A673 (cell line): ENCODE data around the gene PSMC5. TPM values are rescaled to one million over a fixed set of nuclear protein-coding genes. Genes with fewer than 3 reads are reported as not detected.

Experiments
- BruUV-seq: library from RNA; stranded (reverse); fragments of 400-500 nt; replicated peaks from 2 replicates; lab custom pipeline; 2021; lab: Mats Ljungman, UMichigan
- CTCF ChIA-PET: fragments of 300-600 bp; sonication (Branson Sonifier 250); formaldehyde crosslinking; loops from one replicate; lab custom pipeline; 2022; ENCODE audit warnings: antibody characterized with exemption; lab: Charles Lee
- POLR2A ChIA-PET: fragments of 300-600 bp; sonication (Branson Sonifier 250); formaldehyde crosslinking; loops from one replicate; lab custom pipeline; 2022; ENCODE audit warnings: antibody characterized with exemption; ENCODE audit not compliant: low non-redundant PET; lab: Charles Lee
- DNase-seq: peaks from one replicate; pipeline ENCODE4 v3.0.0-alpha.2; 2015; ENCODE audit warnings: low spot score
- H3K27ac ChIP-seq: fragments of 200-600 bp; sonication (generic); 2 replicates; pipeline ENCODE4 v1.5.1; 2016; ENCODE audit warnings: mixed run types, low read depth, mild to moderate bottlenecking, mixed read lengths, antibody characterized with exemption, low read length; ENCODE audit not compliant: poor library complexity, severe bottlenecking
- H3K27me3 ChIP-seq: fragments of 200-600 bp; sonication (generic); replicated peaks from 2 replicates; pipeline ENCODE4 v1.6.1; 2017; ENCODE audit warnings: mixed run types, low read depth, mild to moderate bottlenecking, mixed read lengths, antibody characterized with exemption, low read length; ENCODE audit not compliant: insufficient read depth, poor library complexity
- H3K36me3 ChIP-seq: fragments of 200-600 bp; sonication (generic); 2 replicates; pipeline ENCODE4 v1.6.1; 2016; ENCODE audit warnings: mixed run types, mild to moderate bottlenecking, mixed read lengths, antibody characterized with exemption, low read length; ENCODE audit not compliant: insufficient read depth, poor library complexity, severe bottlenecking
- H3K4me1 ChIP-seq: fragments of 200-600 bp; sonication (generic); 2 replicates; pipeline ENCODE4 v1.6.1; 2017; ENCODE audit warnings: mixed run types, mild to moderate bottlenecking, mixed read lengths, antibody characterized with exemption, low read length; ENCODE audit not compliant: insufficient read depth, poor library complexity, severe bottlenecking
- H3K4me3 ChIP-seq: fragments of 200-600 bp; sonication (generic); 2 replicates; pipeline ENCODE4 v1.5.1; 2016; ENCODE audit warnings: low read depth, mixed run types, mild to moderate bottlenecking, mixed read lengths, low read length; ENCODE audit not compliant: poor library complexity, severe bottlenecking
- H3K9me3 ChIP-seq: fragments of 200-600 bp; sonication (generic); 2 replicates; pipeline ENCODE4 v1.6.1; 2016; ENCODE audit warnings: mixed run types, low read depth, mild to moderate bottlenecking, mixed read lengths, antibody characterized with exemption, low read length; ENCODE audit not compliant: poor library complexity, severe bottlenecking
- EZH2 ChIP-seq: fragments of 200-600 bp; sonication (generic); IDR thresholded peaks from 2 replicates; pipeline ENCODE4 v1.6.1; 2017; ENCODE audit warnings: borderline replicate concordance, low read depth, mild to moderate bottlenecking, mixed read lengths, antibody characterized with exemption, low read length; ENCODE audit not compliant: poor library complexity, severe bottlenecking
- intact Hi-C: fragments of 100-400 bp; cut with micrococcal nuclease; formaldehyde crosslinking; loops from one replicate; pipeline ENCODE4 v1.10.0; 2022; ENCODE audit not compliant: unreplicated experiment
- total RNA-seq: library from RNA; stranded (reverse); gene quantifications from 2 replicates; pipeline ENCODE4 v1.2.3, GENCODE V29; 2021
- TF ChIP-seq, protein P1 (sequence below): fragments of 300-800, 200-600 bp; sonication (generic); conservative IDR thresholded peaks from 2 replicates; pipeline ENCODE4 v1.5.1; 2017; ENCODE audit warnings: low read depth, mild to moderate bottlenecking, antibody characterized with exemption, low read length, moderate library complexity, mixed read lengths

The PSMC5 gene
- total RNA-seq, 1 experiment from 2014 or later: 302 TPM

GRCh38 chr17:63805591-63805990 is 21.6 kb upstream of the PSMC5 start:
- intact Hi-C loops: no loop called here
- H3K36me3 ChIP-seq: peaks cover 97% of the 10 kb centered on the region
- no peaks in the 10 kb centered on the region for H3K9me3 ChIP-seq
- TF ChIP-seq, protein P1, sequence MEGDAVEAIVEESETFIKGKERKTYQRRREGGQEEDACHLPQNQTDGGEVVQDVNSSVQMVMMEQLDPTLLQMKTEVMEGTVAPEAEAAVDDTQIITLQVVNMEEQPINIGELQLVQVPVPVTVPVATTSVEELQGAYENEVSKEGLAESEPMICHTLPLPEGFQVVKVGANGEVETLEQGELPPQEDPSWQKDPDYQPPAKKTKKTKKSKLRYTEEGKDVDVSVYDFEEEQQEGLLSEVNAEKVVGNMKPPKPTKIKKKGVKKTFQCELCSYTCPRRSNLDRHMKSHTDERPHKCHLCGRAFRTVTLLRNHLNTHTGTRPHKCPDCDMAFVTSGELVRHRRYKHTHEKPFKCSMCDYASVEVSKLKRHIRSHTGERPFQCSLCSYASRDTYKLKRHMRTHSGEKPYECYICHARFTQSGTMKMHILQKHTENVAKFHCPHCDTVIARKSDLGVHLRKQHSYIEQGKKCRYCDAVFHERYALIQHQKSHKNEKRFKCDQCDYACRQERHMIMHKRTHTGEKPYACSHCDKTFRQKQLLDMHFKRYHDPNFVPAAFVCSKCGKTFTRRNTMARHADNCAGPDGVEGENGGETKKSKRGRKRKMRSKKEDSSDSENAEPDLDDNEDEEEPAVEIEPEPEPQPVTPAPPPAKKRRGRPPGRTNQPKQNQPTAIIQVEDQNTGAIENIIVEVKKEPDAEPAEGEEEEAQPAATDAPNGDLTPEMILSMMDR: no peak
- no peak for TF ChIP-seq EZH2
- no TSS peak for BruUV-seq
- ChIA-PET POLR2A (no interaction called here), CTCF (no interaction called here)
- no peak overlapping the region for H3K4me3 ChIP-seq
- no peaks in the 10 kb centered on the region for H3K27me3 ChIP-seq
- no peaks in the 10 kb centered on the region for H3K4me1 ChIP-seq
- H3K27ac ChIP-seq: no peak overlapping the region
- no peak for DNase-seq

DNA sequence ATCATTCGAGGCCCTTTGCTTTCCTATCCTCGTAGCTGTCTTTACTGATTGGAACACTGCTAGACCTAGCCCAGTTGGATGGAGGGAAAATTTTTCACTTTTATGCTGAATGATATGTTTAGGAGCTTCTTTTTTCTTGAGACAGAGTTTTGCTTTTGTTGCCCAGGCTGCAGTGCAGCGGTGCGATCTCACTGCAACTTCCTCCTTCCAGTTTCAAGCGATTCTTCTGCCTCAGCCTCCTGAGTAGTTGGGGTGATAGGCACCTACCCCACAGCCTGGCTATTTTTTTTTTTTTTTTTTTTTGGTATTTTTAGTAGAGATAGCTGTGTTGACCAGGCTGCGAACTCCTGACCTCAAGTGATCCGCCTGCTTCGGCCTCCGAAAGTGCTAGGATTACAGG is 17.3 kb upstream of the PSMC5 start:
- Histone ChIP-seq H3K27me3 (no peaks in the 10 kb centered on the region), H3K4me3 (no peak overlapping the region), H3K9me3 (no peaks in the 10 kb centered on the region), H3K36me3 (peaks cover 98% of the 10 kb centered on the region), H3K27ac (no peak overlapping the region), H3K4me1 (no peaks in the 10 kb centered on the region)
- BruUV-seq: no TSS peak
- DNase-seq: no peak
- ChIA-PET POLR2A (interaction anchor here (0.7 kb wide), 1 partner anchor 8 kb away, joined by 12 read pairs; no protein-coding TSS in a partner anchor), CTCF (no interaction called here)
- TF ChIP-seq, protein P1: no peak
- TF ChIP-seq EZH2: no peak
- intact Hi-C loops: no loop called here

GRCh38 chr17:63816123-63816522 is 11.1 kb upstream of the PSMC5 start:
- ChIA-PET CTCF (no interaction called here), POLR2A (no interaction called here)
- intact Hi-C loops: loop anchor here (5.0 kb wide), 1 partner anchor 34 kb away; no protein-coding TSS in a partner anchor
- Histone ChIP-seq H3K36me3 (peaks cover 97% of the 10 kb centered on the region), H3K4me1 (no peaks in the 10 kb centered on the region), H3K27ac (no peak overlapping the region), H3K27me3 (no peaks in the 10 kb centered on the region), H3K9me3 (no peaks in the 10 kb centered on the region), H3K4me3 (no peak overlapping the region)
- BruUV-seq: no TSS peak
- no peak for DNase-seq
- TF ChIP-seq, protein P1: no peak
- no peak for TF ChIP-seq EZH2
